Neural cell (in vitro differentiated cells): ENCODE results near the gene ARHGAP10. TPM values are rescaled to one million over a fixed set of nuclear protein-coding genes. Genes with fewer than 3 reads are reported as not detected.

ENCODE experiments used
- H2AFZ ChIP-seq: fragments of 200-600, 300-800 bp; sonication (generic), shearing (Covaris generic); 2 replicates; pipeline ENCODE4 v1.6.0; 2014; ENCODE audit warnings: low read depth, mild to moderate bottlenecking, antibody characterized with exemption, low read length, moderate library complexity
- H3F3A ChIP-seq: fragments of 200-600 bp; shearing (Covaris generic); 2 replicates; pipeline ENCODE4 v1.6.1; 2016; ENCODE audit warnings: mild to moderate bottlenecking, moderate library complexity, mixed read lengths, antibody characterized with exemption, low read length; ENCODE audit not compliant: insufficient read depth, poor library complexity, severe bottlenecking
- H3K27ac ChIP-seq: fragments of 200-600, 300-800 bp; sonication (generic), shearing (Covaris generic); 2 replicates; pipeline ENCODE4 v1.5.1; 2014; ENCODE audit warnings: mild to moderate bottlenecking, low read length, moderate library complexity
- H3K27me3 ChIP-seq: fragments of 300-800, 200-600 bp; sonication (generic), shearing (Covaris generic); 2 replicates; pipeline ENCODE4 v1.6.0; 2014; ENCODE audit warnings: mild to moderate bottlenecking, low read depth, low read length, moderate library complexity; ENCODE audit not compliant: insufficient read depth
- H3K36me3 ChIP-seq: fragments of 300-800, 200-600 bp; sonication (generic), shearing (Covaris generic); 2 replicates; pipeline ENCODE4 v1.5.1; 2014; ENCODE audit warnings: mild to moderate bottlenecking, antibody characterized with exemption, low read length, moderate library complexity; ENCODE audit not compliant: insufficient read depth
- H3K4me2 ChIP-seq: fragments of 300-800, 200-600 bp; sonication (generic), shearing (Covaris generic); 2 replicates; pipeline ENCODE4 v1.6.0; 2014; ENCODE audit warnings: mild to moderate bottlenecking, low read length
- H3K4me3 ChIP-seq: fragments of 300-800, 200-600 bp; sonication (generic), shearing (Covaris generic); 2 replicates; pipeline ENCODE4 v1.5.1; 2014; ENCODE audit warnings: mild to moderate bottlenecking, low read length, moderate library complexity
- H3K79me2 ChIP-seq: fragments of 200-600 bp; shearing (Covaris generic); replicated peaks from 2 replicates; pipeline ENCODE4 v1.6.0; 2014; ENCODE audit warnings: mild to moderate bottlenecking, low read length, moderate library complexity; ENCODE audit not compliant: insufficient read depth
- H3K9ac ChIP-seq: fragments of 300-800, 200-600 bp; sonication (generic), shearing (Covaris generic); 2 replicates; pipeline ENCODE4 v1.6.1; 2016; ENCODE audit warnings: mild to moderate bottlenecking, low read length, mixed read lengths
- H3K9me2 ChIP-seq: fragments of 200-600 bp; shearing (Covaris generic); 2 replicates; pipeline ENCODE4 v1.6.1; 2016; ENCODE audit warnings: mild to moderate bottlenecking, low read length, mixed read lengths; ENCODE audit not compliant: insufficient read depth
- H3K9me3 ChIP-seq: fragments of 200-600, 300-800 bp; sonication (generic), shearing (Covaris generic); 2 replicates; pipeline ENCODE4 v1.6.1; 2016; ENCODE audit warnings: mild to moderate bottlenecking, mixed run types, low read length, moderate library complexity, mixed read lengths
- H4K20me1 ChIP-seq: fragments of 200-600 bp; shearing (Covaris generic); 2 replicates; pipeline ENCODE4 v1.6.1; 2016; ENCODE audit warnings: mild to moderate bottlenecking, mixed run types; ENCODE audit not compliant: insufficient read depth
- CTCF ChIP-seq: fragments of 450-650 bp; IDR thresholded peaks from 2 replicates; pipeline ENCODE4 v1.5.1; 2014; ENCODE audit warnings: antibody characterized with exemption, mild to moderate bottlenecking, moderate library complexity; ENCODE audit not compliant: poor library complexity, severe bottlenecking
- EP300 ChIP-seq: fragments of 450-650 bp; conservative IDR thresholded peaks from 2 replicates; pipeline ENCODE4 v1.6.1; 2014; ENCODE audit warnings: antibody characterized with exemption, mild to moderate bottlenecking, moderate library complexity; ENCODE audit not compliant: poor library complexity, severe bottlenecking
- EZH2 ChIP-seq: fragments of 200-600, 300-800 bp; shearing (Covaris generic), sonication (generic); IDR thresholded peaks from 2 replicates; pipeline ENCODE4 v1.6.1; 2014; ENCODE audit warnings: antibody characterized with exemption, low read length, borderline replicate concordance, mild to moderate bottlenecking; ENCODE audit not compliant: insufficient read depth, poor library complexity, severe bottlenecking
- MXI1 ChIP-seq: fragments of 450-650 bp; conservative IDR thresholded peaks from 2 replicates; pipeline ENCODE4 v1.6.1; 2014; ENCODE audit warnings: antibody characterized with exemption, mild to moderate bottlenecking; ENCODE audit not compliant: poor library complexity, severe bottlenecking
- POLR2AphosphoS5 ChIP-seq: IDR thresholded peaks from 2 replicates; pipeline ENCODE4 v1.6.1; 2012
- RAD21 ChIP-seq: fragments of 450-650 bp; conservative IDR thresholded peaks from 2 replicates; pipeline ENCODE4 v1.6.1; 2014; ENCODE audit warnings: antibody characterized with exemption, mild to moderate bottlenecking, moderate library complexity
- REST ChIP-seq: IDR thresholded peaks from 2 replicates; pipeline ENCODE4 v1.6.1; 2012; ENCODE audit warnings: borderline replicate concordance
- SMC3 ChIP-seq: fragments of 450-650 bp; conservative IDR thresholded peaks from 2 replicates; pipeline ENCODE4 v1.6.1; 2014; ENCODE audit warnings: antibody characterized with exemption, mild to moderate bottlenecking, moderate library complexity; ENCODE audit not compliant: poor library complexity
- TAF1 ChIP-seq: IDR thresholded peaks from 2 replicates; pipeline ENCODE4 v1.6.1; 2012; ENCODE audit warnings: low read depth
- polyA plus RNA-seq: library from polyadenylated mRNA; depleted of rRNA; stranded (reverse); fragments of >200 nt; gene quantifications from 2 replicates; pipeline ENCODE4 v1.2.3, GENCODE V29; 2014

ARHGAP10 gene
- polyA plus RNA-seq, 1 donor from 2014 or later = 1.2 TPM

GRCh38 chr4:148057516-148057915 lies 325.6 kb downstream of the ARHGAP10 start:
- no peaks in the 10 kb centered on the region for H3K9me2 ChIP-seq
- no peak overlapping the region for H3K9ac ChIP-seq
- H3K36me3 ChIP-seq = no peaks in the 10 kb centered on the region
- H3K4me3 ChIP-seq = no peak overlapping the region
- H3K79me2 ChIP-seq = no peaks in the 10 kb centered on the region
- no peaks in the 10 kb centered on the region for H4K20me1 ChIP-seq
- no peak for TF ChIP-seq CTCF
- no peak for TF ChIP-seq MXI1
- no peak for TF ChIP-seq REST
- TF ChIP-seq EP300 = no peak
- TF ChIP-seq POLR2AphosphoS5 = no peak
- no peak for TF ChIP-seq SMC3
- TF ChIP-seq TAF1 = no peak
- TF ChIP-seq EZH2 = no peak
- TF ChIP-seq RAD21 = no peak
- H2AFZ ChIP-seq = no peak overlapping the region
- no peaks in the 10 kb centered on the region for H3F3A ChIP-seq
- no peak overlapping the region for H3K27ac ChIP-seq
- H3K4me2 ChIP-seq = no peak overlapping the region
- no peaks in the 10 kb centered on the region for H3K27me3 ChIP-seq
- no peaks in the 10 kb centered on the region for H3K9me3 ChIP-seq

- H3K4me2 ChIP-seq = no peak overlapping the region
- no peaks in the 10 kb centered on the region for H3K9me3 ChIP-seq
- H3K27me3 ChIP-seq = no peaks in the 10 kb centered on the region
- no peak overlapping the region for H3K9ac ChIP-seq
- H3K79me2 ChIP-seq = no peaks in the 10 kb centered on the region
- no peak overlapping the region for H2AFZ ChIP-seq
- H3K4me3 ChIP-seq = no peak overlapping the region
- H4K20me1 ChIP-seq = no peaks in the 10 kb centered on the region
- H3K27ac ChIP-seq = no peak overlapping the region
- no peaks in the 10 kb centered on the region for H3F3A ChIP-seq
- no peaks in the 10 kb centered on the region for H3K36me3 ChIP-seq
- TF ChIP-seq TAF1 = no peak
- TF ChIP-seq MXI1 = no peak
- TF ChIP-seq EZH2 = no peak
- no peak for TF ChIP-seq RAD21
- TF ChIP-seq POLR2AphosphoS5 = no peak
- no peaks in the 10 kb centered on the region for H3K9me2 ChIP-seq
These were observed 326.3 kb downstream of the ARHGAP10 start for GRCh38 chr4:148057984-148058859.
